WTC11 (cell line): Measurements from ENCODE around the gene POLR3A. TPM values are rescaled to one million over a fixed set of nuclear protein-coding genes. Genes with fewer than 3 reads are reported as not detected.

Experiments
- ATAC-seq: fragments of 200-7000 bp; cut with Tn5 transposase; 2 replicates; pipeline ENCODE4 v1.10.0; 2021; ENCODE audit warnings: mild to moderate bottlenecking, moderate library complexity
- CTCF ChIA-PET: fragments of 300-600 bp; sonication (Branson Sonifier 250); formaldehyde crosslinking; loops from one replicate; lab custom pipeline; 2021; ENCODE audit warnings: antibody characterized with exemption; lab: Charles Lee
- POLR2A ChIA-PET: fragments of 350-600 bp; sonication (Branson Sonifier 250); formaldehyde crosslinking; loops from one replicate; lab custom pipeline; 2021; ENCODE audit warnings: antibody characterized with exemption; lab: Charles Lee
- DNase-seq: peaks from one replicate; pipeline ENCODE4 v3.0.0; 2021; ENCODE audit warnings: low spot score
- H3K27ac Mint-ChIP-seq: 2 replicates; pipeline ENCODE4 v1.8.0; 2021; ENCODE audit warnings: mixed read lengths
- H3K27me3 Mint-ChIP-seq: 2 replicates; pipeline ENCODE4 v1.8.0; 2021; ENCODE audit warnings: low read depth, mild to moderate bottlenecking, moderate library complexity, mixed read lengths
- H3K36me3 Mint-ChIP-seq: 2 replicates; pipeline ENCODE4 v1.8.0; 2021; ENCODE audit warnings: mixed read lengths
- H3K4me1 Mint-ChIP-seq: 2 replicates; pipeline ENCODE4 v1.8.0; 2022; ENCODE audit warnings: mixed read lengths
- H3K4me3 Mint-ChIP-seq: 2 replicates; pipeline ENCODE4 v1.8.0; 2021; ENCODE audit warnings: mild to moderate bottlenecking, moderate library complexity, mixed read lengths
- H3K9me3 Mint-ChIP-seq: 2 replicates; pipeline ENCODE4 v1.8.0; 2021; ENCODE audit warnings: mixed read lengths
- ATF2 ChIP-seq: sonication (generic); formaldehyde crosslinking; IDR thresholded peaks from 2 replicates; pipeline ENCODE4 v1.8.1; 2022; ENCODE audit warnings: low read depth, missing genetic modification reagents, borderline replicate concordance
- CREB1 ChIP-seq: sonication (generic); formaldehyde crosslinking; IDR thresholded peaks from 2 replicates; pipeline ENCODE4 v1.8.0; 2023; ENCODE audit warnings: mild to moderate bottlenecking, missing genetic modification reagents
- ERG ChIP-seq: fragments of 250-450 bp; sonication (Bioruptor Pico); IDR thresholded peaks from 2 replicates; pipeline ENCODE4 v1.8.0; 2021; ENCODE audit warnings: mild to moderate bottlenecking
- FOXK1 ChIP-seq: sonication (generic); formaldehyde crosslinking; IDR thresholded peaks from 2 replicates; pipeline ENCODE4 v1.8.0; 2022; ENCODE audit warnings: mild to moderate bottlenecking, moderate library complexity, missing genetic modification reagents
- FOXP1 ChIP-seq: sonication (generic); formaldehyde crosslinking; IDR thresholded peaks from 2 replicates; pipeline ENCODE4 v1.8.0; 2022; ENCODE audit warnings: missing genetic modification reagents, mild to moderate bottlenecking, moderate library complexity, borderline replicate concordance
- GABPB1 ChIP-seq: sonication (generic); formaldehyde crosslinking; IDR thresholded peaks from 2 replicates; pipeline ENCODE4 v1.8.1; 2023; ENCODE audit warnings: mild to moderate bottlenecking, missing genetic modification reagents
- NFE2L1 ChIP-seq: sonication (generic); formaldehyde crosslinking; IDR thresholded peaks from 2 replicates; pipeline ENCODE4 v1.8.1; 2023; ENCODE audit warnings: missing genetic modification reagents
- NR1H2 ChIP-seq: sonication (generic); formaldehyde crosslinking; IDR thresholded peaks from 2 replicates; pipeline ENCODE4 v1.9.0; 2021; ENCODE audit warnings: mild to moderate bottlenecking, moderate library complexity, missing genetic modification reagents
- NR3C1 ChIP-seq: sonication (generic); formaldehyde crosslinking; conservative IDR thresholded peaks from 2 replicates; pipeline ENCODE4 v1.8.1; 2023; ENCODE audit warnings: low read depth, mild to moderate bottlenecking, missing genetic modification reagents
- OVOL2 ChIP-seq: fragments of 250-450 bp; sonication (Bioruptor Pico); IDR thresholded peaks from 2 replicates; pipeline ENCODE4 v1.9.0; 2021; ENCODE audit warnings: mild to moderate bottlenecking, borderline replicate concordance
- PRRX2 ChIP-seq: fragments of 250-450 bp; sonication (Bioruptor Pico); IDR thresholded peaks from 2 replicates; pipeline ENCODE4 v1.8.0; 2021; ENCODE audit warnings: mild to moderate bottlenecking
- TP53 ChIP-seq: sonication (generic); formaldehyde crosslinking; IDR thresholded peaks from 2 replicates; pipeline ENCODE4 v1.8.1; 2023; ENCODE audit warnings: mild to moderate bottlenecking, missing genetic modification reagents
- ZNF219 ChIP-seq: sonication (generic); formaldehyde crosslinking; IDR thresholded peaks from 2 replicates; pipeline ENCODE4 v1.8.0; 2023; ENCODE audit warnings: missing genetic modification reagents, mild to moderate bottlenecking, borderline replicate concordance
- ZNF263 ChIP-seq: sonication (generic); formaldehyde crosslinking; IDR thresholded peaks from 2 replicates; pipeline ENCODE4 v1.8.1; 2022; ENCODE audit warnings: low read depth, mild to moderate bottlenecking, moderate library complexity, missing genetic modification reagents
- ZNF396 ChIP-seq: fragments of 250-450 bp; sonication (Bioruptor Pico); IDR thresholded peaks from 2 replicates; pipeline ENCODE4 v1.8.0; 2021; ENCODE audit warnings: mild to moderate bottlenecking, moderate library complexity, borderline replicate concordance
- ZNF671 ChIP-seq: fragments of 250-450 bp; sonication (Bioruptor Pico); IDR thresholded peaks from 2 replicates; pipeline ENCODE4 v1.8.0; 2021; ENCODE audit warnings: mild to moderate bottlenecking
- total RNA-seq: library from RNA; stranded (reverse); gene quantifications from 3 replicates; pipeline ENCODE4 v1.2.3, GENCODE V29; 2021
- TF ChIP-seq, protein P1 (sequence below): sonication (generic); formaldehyde crosslinking; IDR thresholded peaks from 2 replicates; pipeline ENCODE4 v1.8.0; 2022; ENCODE audit warnings: mild to moderate bottlenecking, missing genetic modification reagents
- TF ChIP-seq, protein P2 (sequence below): sonication (generic); formaldehyde crosslinking; IDR thresholded peaks from 2 replicates; pipeline ENCODE4 v1.8.0; 2022; ENCODE audit warnings: mild to moderate bottlenecking, missing genetic modification reagents
- TF ChIP-seq, protein P3 (sequence below): fragments of 250-450 bp; sonication (Bioruptor Pico); IDR thresholded peaks from 2 replicates; pipeline ENCODE4 v1.9.0; 2021; ENCODE audit warnings: mild to moderate bottlenecking

POLR3A gene
- total RNA-seq, 1 experiment from 2014 or later: 32.2 TPM

- Mint-ChIP-seq H3K9me3 (no peaks in the 10 kb centered on the region), H3K4me3 (peak overlapping the region; percentile 86)
- no peak for ATAC-seq
Measured at GRCh38 chr10:78038105-78038504, 8.8 kb upstream of the POLR3A start.

DNA sequence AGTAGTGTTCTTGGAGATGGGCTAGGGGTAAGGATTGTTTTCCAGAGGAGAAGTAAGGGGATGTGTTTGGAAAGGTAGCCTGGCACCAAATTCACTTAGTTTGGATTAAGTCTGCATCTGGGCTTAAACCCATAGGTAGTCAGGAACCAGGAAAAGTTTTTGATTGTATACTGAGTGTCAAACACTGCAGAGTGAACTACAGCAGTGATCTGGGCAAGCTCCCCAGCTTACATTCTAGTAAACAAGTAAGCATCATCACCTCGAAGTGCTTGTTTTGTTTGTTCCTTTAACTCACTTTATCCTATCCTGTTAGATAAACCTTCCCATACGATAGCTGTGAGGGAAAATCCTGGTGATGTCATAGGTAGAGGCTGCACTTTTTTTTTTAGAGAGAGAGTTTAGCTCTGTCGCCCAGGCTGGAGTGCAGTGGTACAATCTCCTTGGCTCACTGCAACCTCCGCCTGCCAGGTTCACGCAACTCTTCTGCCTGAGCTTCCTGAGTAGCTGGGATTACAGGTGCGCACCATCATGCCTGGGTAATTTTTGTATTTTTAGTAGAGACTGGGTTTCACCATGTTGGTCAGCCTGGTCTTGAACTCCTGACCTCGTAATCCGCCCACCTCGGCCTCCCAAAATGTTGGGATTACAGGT is 6.7 kb upstream of the POLR3A start:
- H3K36me3 Mint-ChIP-seq: peaks cover 69% of the 10 kb centered on the region
- TF ChIP-seq ZNF396: no peak
- TF ChIP-seq, protein P1, sequence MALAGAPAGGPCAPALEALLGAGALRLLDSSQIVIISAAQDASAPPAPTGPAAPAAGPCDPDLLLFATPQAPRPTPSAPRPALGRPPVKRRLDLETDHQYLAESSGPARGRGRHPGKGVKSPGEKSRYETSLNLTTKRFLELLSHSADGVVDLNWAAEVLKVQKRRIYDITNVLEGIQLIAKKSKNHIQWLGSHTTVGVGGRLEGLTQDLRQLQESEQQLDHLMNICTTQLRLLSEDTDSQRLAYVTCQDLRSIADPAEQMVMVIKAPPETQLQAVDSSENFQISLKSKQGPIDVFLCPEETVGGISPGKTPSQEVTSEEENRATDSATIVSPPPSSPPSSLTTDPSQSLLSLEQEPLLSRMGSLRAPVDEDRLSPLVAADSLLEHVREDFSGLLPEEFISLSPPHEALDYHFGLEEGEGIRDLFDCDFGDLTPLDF (CRISPR knock-in tag): no peak
- TF ChIP-seq ZNF219 (CRISPR knock-in tag): no peak
- TF ChIP-seq FOXP1: no peak
- TF ChIP-seq NR3C1 (CRISPR knock-in tag): no peak
- no peak for TF ChIP-seq FOXK1
- no peak for TF ChIP-seq NR1H2 (CRISPR knock-in tag)
- TF ChIP-seq, protein P2, sequence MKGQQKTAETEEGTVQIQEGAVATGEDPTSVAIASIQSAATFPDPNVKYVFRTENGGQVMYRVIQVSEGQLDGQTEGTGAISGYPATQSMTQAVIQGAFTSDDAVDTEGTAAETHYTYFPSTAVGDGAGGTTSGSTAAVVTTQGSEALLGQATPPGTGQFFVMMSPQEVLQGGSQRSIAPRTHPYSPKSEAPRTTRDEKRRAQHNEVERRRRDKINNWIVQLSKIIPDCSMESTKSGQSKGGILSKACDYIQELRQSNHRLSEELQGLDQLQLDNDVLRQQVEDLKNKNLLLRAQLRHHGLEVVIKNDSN: no peak
- no peak for TF ChIP-seq PRRX2 (CRISPR knock-in tag)
- TF ChIP-seq TP53: no peak
- H3K9me3 Mint-ChIP-seq: no peaks in the 10 kb centered on the region
- DNase-seq (no peak), ATAC-seq (no peak)
- ChIA-PET POLR2A (no interaction called here), CTCF (interaction anchor here (1.2 to 1.6 kb wide), 2 partner anchors 10 to 266 kb away, joined by 3 to 6 read pairs; no protein-coding TSS in a partner anchor)
- H3K27ac Mint-ChIP-seq: peak overlapping the region; percentile 91
- no peaks in the 10 kb centered on the region for H3K27me3 Mint-ChIP-seq
- H3K4me3 Mint-ChIP-seq: peak overlapping the region; percentile 86
- peaks cover 64% of the 10 kb centered on the region for H3K4me1 Mint-ChIP-seq

More at GRCh38 chr10:78038105-78038504, 8.8 kb upstream of the POLR3A start:
- Mint-ChIP-seq H3K27ac (peak overlapping the region; percentile 93), H3K4me1 (peaks cover 81% of the 10 kb centered on the region), H3K27me3 (no peaks in the 10 kb centered on the region), H3K36me3 (peaks cover 89% of the 10 kb centered on the region)
- CTCF ChIA-PET: no interaction called here
- POLR2A ChIA-PET: no interaction called here
- TF ChIP-seq CREB1 (no peak), ZNF396 (no peak), ATF2 (CRISPR knock-in tag) (no peak), GABPB1 (CRISPR knock-in tag) (no peak), OVOL2 (no peak)
- TF ChIP-seq, protein P3, sequence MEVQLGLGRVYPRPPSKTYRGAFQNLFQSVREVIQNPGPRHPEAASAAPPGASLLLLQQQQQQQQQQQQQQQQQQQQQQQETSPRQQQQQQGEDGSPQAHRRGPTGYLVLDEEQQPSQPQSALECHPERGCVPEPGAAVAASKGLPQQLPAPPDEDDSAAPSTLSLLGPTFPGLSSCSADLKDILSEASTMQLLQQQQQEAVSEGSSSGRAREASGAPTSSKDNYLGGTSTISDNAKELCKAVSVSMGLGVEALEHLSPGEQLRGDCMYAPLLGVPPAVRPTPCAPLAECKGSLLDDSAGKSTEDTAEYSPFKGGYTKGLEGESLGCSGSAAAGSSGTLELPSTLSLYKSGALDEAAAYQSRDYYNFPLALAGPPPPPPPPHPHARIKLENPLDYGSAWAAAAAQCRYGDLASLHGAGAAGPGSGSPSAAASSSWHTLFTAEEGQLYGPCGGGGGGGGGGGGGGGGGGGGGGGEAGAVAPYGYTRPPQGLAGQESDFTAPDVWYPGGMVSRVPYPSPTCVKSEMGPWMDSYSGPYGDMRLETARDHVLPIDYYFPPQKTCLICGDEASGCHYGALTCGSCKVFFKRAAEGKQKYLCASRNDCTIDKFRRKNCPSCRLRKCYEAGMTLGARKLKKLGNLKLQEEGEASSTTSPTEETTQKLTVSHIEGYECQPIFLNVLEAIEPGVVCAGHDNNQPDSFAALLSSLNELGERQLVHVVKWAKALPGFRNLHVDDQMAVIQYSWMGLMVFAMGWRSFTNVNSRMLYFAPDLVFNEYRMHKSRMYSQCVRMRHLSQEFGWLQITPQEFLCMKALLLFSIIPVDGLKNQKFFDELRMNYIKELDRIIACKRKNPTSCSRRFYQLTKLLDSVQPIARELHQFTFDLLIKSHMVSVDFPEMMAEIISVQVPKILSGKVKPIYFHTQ (CRISPR knock-in tag): no peak
- no peak for DNase-seq

DNA sequence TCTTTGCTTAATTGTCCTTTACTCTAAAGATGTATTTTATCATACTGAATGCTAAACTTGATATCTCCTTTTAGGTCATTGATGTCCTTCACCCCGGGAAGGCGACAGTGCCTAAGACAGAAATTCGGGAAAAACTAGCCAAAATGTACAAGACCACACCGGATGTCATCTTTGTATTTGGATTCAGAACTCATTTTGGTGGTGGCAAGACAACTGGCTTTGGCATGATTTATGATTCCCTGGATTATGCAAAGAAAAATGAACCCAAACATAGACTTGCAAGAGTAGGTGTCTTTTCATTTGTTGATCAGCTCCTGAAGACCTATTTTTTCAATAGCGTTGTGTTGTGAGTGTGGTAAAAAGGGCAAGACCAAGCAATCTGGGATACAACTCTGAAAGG is 6.1 kb upstream of the POLR3A start:
- no peaks in the 10 kb centered on the region for H3K9me3 Mint-ChIP-seq
- TF ChIP-seq ZNF671 (no peak), NFE2L1 (CRISPR knock-in tag) (no peak), ZNF396 (no peak), ERG (CRISPR knock-in tag) (no peak), ZNF263 (CRISPR knock-in tag) (no peak), NR3C1 (CRISPR knock-in tag) (no peak)
- CTCF ChIA-PET: interaction anchor here (1.6 kb wide), 1 partner anchor 10 kb away, joined by 6 read pairs; no protein-coding TSS in a partner anchor
- H3K27me3 Mint-ChIP-seq: no peaks in the 10 kb centered on the region
- DNase-seq (no peak), ATAC-seq (no peak)
- peaks cover 63% of the 10 kb centered on the region for H3K36me3 Mint-ChIP-seq
- POLR2A ChIA-PET: no interaction called here
- H3K27ac Mint-ChIP-seq: peak overlapping the region; percentile 91
- H3K4me3 Mint-ChIP-seq: peak overlapping the region; percentile 86
- H3K4me1 Mint-ChIP-seq: peaks cover 57% of the 10 kb centered on the region
